ENCODE data around the gene TCP11L2. TPM values are rescaled to one million over a fixed set of nuclear protein-coding genes. Genes with fewer than 3 reads are reported as not detected.

The TCP11L2 gene
- total and polyA plus RNA-seq, 4 donors: 5.5 to 50.9 (median 17.0) TPM

DNA sequence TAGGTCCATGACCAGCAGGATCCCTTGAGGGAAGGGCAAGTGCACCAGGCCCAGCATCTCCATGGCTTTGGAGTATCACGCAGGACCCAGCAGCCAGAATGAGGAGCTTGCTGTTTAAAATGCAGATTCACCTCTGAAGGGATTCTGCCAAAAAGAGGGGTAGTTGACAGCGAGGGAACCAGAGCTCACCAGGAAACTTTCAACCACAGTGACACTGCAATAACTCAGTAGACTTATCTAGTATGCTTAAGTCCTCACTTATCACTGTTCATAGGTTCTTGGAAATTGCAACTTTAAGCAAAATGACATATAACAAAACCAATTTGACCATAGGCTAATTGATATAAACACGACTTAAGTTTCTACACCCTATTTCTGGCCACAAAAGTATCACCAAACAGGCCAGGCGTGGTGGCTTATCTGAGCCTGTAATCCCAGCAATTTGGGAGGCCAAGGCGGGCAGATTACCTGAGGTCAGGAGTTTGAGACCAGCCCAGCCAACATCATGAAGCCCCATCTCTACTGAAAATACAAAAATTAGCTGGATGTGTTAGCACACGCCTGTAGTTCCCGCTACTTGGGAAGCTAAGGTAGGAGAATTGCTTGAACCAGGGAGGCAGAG lies 33.3 kb upstream of the TCP11L2 start:
- ATAC-seq (ENCODE audit: low FRiP score) (no peak), DNase-seq (no peak)
- Histone ChIP-seq H3K4me3 (ENCODE audit: low read length in 2 of 2) (no peak overlapping the region), H3K36me3 (ENCODE audit: control insufficient read depth in 1 of 2, insufficient read depth in 2 of 2, low read length in 1 of 2) (no peaks in the 10 kb centered on the region), H3K27me3 (ENCODE audit: control insufficient read depth in 1 of 2, insufficient read depth in 2 of 2, low read length in 1 of 2) (no peaks in the 10 kb centered on the region), H3K27ac (ENCODE audit: low read depth in 1 of 2, low read length in 2 of 2) (no peak overlapping the region), H3K4me1 (ENCODE audit: control insufficient read depth in 1 of 2, insufficient read depth in 2 of 2, low read length in 2 of 2) (no peaks in the 10 kb centered on the region), H3K9me3 (ENCODE audit: control insufficient read depth, low read length) (no peaks in the 10 kb centered on the region)
- 93% methylated on average over 7 of the region's 7 CpGs for WGBS, 2 donors
- intact Hi-C loops (cut with DNase I): no loop called here

GRCh38 chr12:106271575-106272505 lies 30.7 kb upstream of the TCP11L2 start:
- DNase-seq: no peak
- H3K27me3 ChIP-seq (ENCODE audit: control insufficient read depth in 1 of 2, insufficient read depth in 2 of 2, low read length in 1 of 2): no peaks in the 10 kb centered on the region
- no peak for ATAC-seq (ENCODE audit: low FRiP score)
- H3K9me3 ChIP-seq (ENCODE audit: control insufficient read depth, low read length): no peaks in the 10 kb centered on the region
- no peak overlapping the region for H3K27ac ChIP-seq (ENCODE audit: low read depth in 1 of 2, low read length in 2 of 2)
- no peaks in the 10 kb centered on the region for H3K4me1 ChIP-seq (ENCODE audit: control insufficient read depth in 1 of 2, insufficient read depth in 2 of 2, low read length in 2 of 2)
- H3K36me3 ChIP-seq (ENCODE audit: control insufficient read depth in 1 of 2, insufficient read depth in 2 of 2, low read length in 1 of 2): no peaks in the 10 kb centered on the region
- WGBS, 2 donors: 74 to 89% methylated on average over 5 of the region's 5 CpGs
- intact Hi-C loops (cut with DNase I): no loop called here
- no peak overlapping the region for H3K4me3 ChIP-seq (ENCODE audit: low read length in 2 of 2)

DNA sequence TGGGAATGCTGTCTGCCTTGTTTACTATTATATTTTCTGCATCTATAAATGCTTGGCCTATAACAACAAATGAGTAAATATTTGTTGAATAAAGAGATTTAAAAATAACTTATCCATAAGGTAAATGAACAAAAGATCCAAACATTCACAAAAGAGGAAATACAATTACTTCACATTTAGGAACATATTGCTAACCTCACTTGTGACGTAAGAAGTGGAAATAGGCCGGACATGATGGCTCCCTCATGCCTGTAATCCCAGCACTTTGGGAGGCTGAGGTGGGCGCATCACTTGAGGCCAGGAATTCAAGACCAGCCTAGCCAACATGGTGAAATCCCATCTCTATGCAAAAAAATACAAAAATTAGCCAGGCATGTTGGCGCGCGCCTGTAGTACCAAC lies 29.0 kb upstream of the TCP11L2 start:
- Histone ChIP-seq H3K27ac (ENCODE audit: low read depth in 1 of 2, low read length in 2 of 2) (no peak overlapping the region), H3K27me3 (ENCODE audit: control insufficient read depth in 1 of 2, insufficient read depth in 2 of 2, low read length in 1 of 2) (no peaks in the 10 kb centered on the region), H3K36me3 (ENCODE audit: control insufficient read depth in 1 of 2, insufficient read depth in 2 of 2, low read length in 1 of 2) (no peaks in the 10 kb centered on the region), H3K4me1 (ENCODE audit: control insufficient read depth in 1 of 2, insufficient read depth in 2 of 2, low read length in 2 of 2) (no peaks in the 10 kb centered on the region), H3K4me3 (ENCODE audit: low read length in 2 of 2) (no peak overlapping the region), H3K9me3 (ENCODE audit: control insufficient read depth, low read length) (no peaks in the 10 kb centered on the region)
- no peak for DNase-seq
- 96% methylated on average over 6 of the region's 6 CpGs for WGBS, 2 donors
- intact Hi-C loops (cut with DNase I): no loop called here
- ATAC-seq (ENCODE audit: low FRiP score): no peak

GRCh38 chr12:106274012-106274411 lies 28.5 kb upstream of the TCP11L2 start:
- Histone ChIP-seq H3K27me3 (ENCODE audit: control insufficient read depth in 1 of 2, insufficient read depth in 2 of 2, low read length in 1 of 2) (no peaks in the 10 kb centered on the region), H3K4me3 (ENCODE audit: low read length in 2 of 2) (no peak overlapping the region), H3K4me1 (ENCODE audit: control insufficient read depth in 1 of 2, insufficient read depth in 2 of 2, low read length in 2 of 2) (no peaks in the 10 kb centered on the region), H3K27ac (ENCODE audit: low read depth in 1 of 2, low read length in 2 of 2) (no peak overlapping the region), H3K9me3 (ENCODE audit: control insufficient read depth, low read length) (no peaks in the 10 kb centered on the region), H3K36me3 (ENCODE audit: control insufficient read depth in 1 of 2, insufficient read depth in 2 of 2, low read length in 1 of 2) (no peaks in the 10 kb centered on the region)
- no peak for ATAC-seq (ENCODE audit: low FRiP score)
- WGBS, 2 donors: 92 to 93% methylated on average over 6 of the region's 6 CpGs
- DNase-seq: no peak
- intact Hi-C loops (cut with DNase I): no loop called here

GRCh38 chr12:106274575-106275121 lies 27.9 kb upstream of the TCP11L2 start:
- intact Hi-C loops (cut with DNase I): no loop called here
- no peak overlapping the region for H3K4me3 ChIP-seq (ENCODE audit: low read length in 2 of 2)
- no peaks in the 10 kb centered on the region for H3K9me3 ChIP-seq (ENCODE audit: control insufficient read depth, low read length)
- H3K27me3 ChIP-seq (ENCODE audit: control insufficient read depth in 1 of 2, insufficient read depth in 2 of 2, low read length in 1 of 2): no peaks in the 10 kb centered on the region
- H3K36me3 ChIP-seq (ENCODE audit: control insufficient read depth in 1 of 2, insufficient read depth in 2 of 2, low read length in 1 of 2): no peaks in the 10 kb centered on the region
- DNase-seq (no peak), ATAC-seq (ENCODE audit: low FRiP score) (no peak)
- no peaks in the 10 kb centered on the region for H3K4me1 ChIP-seq (ENCODE audit: control insufficient read depth in 1 of 2, insufficient read depth in 2 of 2, low read length in 2 of 2)
- no peak overlapping the region for H3K27ac ChIP-seq (ENCODE audit: low read depth in 1 of 2, low read length in 2 of 2)
- WGBS, 2 donors: 84 to 85% methylated on average over 7 of the region's 7 CpGs

- H3K36me3 ChIP-seq (ENCODE audit: control insufficient read depth in 1 of 2, insufficient read depth in 2 of 2, low read length in 1 of 2): no peaks in the 10 kb centered on the region
- no peak overlapping the region for H3K4me3 ChIP-seq (ENCODE audit: low read length in 2 of 2)
- 74 to 84% methylated on average over 9 of the region's 9 CpGs for WGBS, 2 donors
- no peak overlapping the region for H3K27ac ChIP-seq (ENCODE audit: low read depth in 1 of 2, low read length in 2 of 2)
- ATAC-seq (ENCODE audit: low FRiP score) (no peak), DNase-seq (no peak)
- no peaks in the 10 kb centered on the region for H3K4me1 ChIP-seq (ENCODE audit: control insufficient read depth in 1 of 2, insufficient read depth in 2 of 2, low read length in 2 of 2)
- intact Hi-C loops (cut with DNase I): no loop called here
- no peaks in the 10 kb centered on the region for H3K27me3 ChIP-seq (ENCODE audit: control insufficient read depth in 1 of 2, insufficient read depth in 2 of 2, low read length in 1 of 2)
- no peaks in the 10 kb centered on the region for H3K9me3 ChIP-seq (ENCODE audit: control insufficient read depth, low read length)
Observed at GRCh38 chr12:106275458-106275857, 27.1 kb upstream of the TCP11L2 start.

- WGBS, 2 donors: 95% methylated on average over 4 of the region's 4 CpGs
- no peak overlapping the region for H3K27ac ChIP-seq (ENCODE audit: low read depth in 1 of 2, low read length in 2 of 2)
- no peak overlapping the region for H3K4me3 ChIP-seq (ENCODE audit: low read length in 2 of 2)
- no peak for ATAC-seq (ENCODE audit: low FRiP score)
- H3K9me3 ChIP-seq (ENCODE audit: control insufficient read depth, low read length): no peaks in the 10 kb centered on the region
- no peaks in the 10 kb centered on the region for H3K36me3 ChIP-seq (ENCODE audit: control insufficient read depth in 1 of 2, insufficient read depth in 2 of 2, low read length in 1 of 2)
- no peaks in the 10 kb centered on the region for H3K4me1 ChIP-seq (ENCODE audit: control insufficient read depth in 1 of 2, insufficient read depth in 2 of 2, low read length in 2 of 2)
- intact Hi-C loops (cut with DNase I): no loop called here
- H3K27me3 ChIP-seq (ENCODE audit: control insufficient read depth in 1 of 2, insufficient read depth in 2 of 2, low read length in 1 of 2): no peaks in the 10 kb centered on the region
- no peak for DNase-seq
Observed at GRCh38 chr12:106276032-106276740, 26.3 kb upstream of the TCP11L2 start.

DNA sequence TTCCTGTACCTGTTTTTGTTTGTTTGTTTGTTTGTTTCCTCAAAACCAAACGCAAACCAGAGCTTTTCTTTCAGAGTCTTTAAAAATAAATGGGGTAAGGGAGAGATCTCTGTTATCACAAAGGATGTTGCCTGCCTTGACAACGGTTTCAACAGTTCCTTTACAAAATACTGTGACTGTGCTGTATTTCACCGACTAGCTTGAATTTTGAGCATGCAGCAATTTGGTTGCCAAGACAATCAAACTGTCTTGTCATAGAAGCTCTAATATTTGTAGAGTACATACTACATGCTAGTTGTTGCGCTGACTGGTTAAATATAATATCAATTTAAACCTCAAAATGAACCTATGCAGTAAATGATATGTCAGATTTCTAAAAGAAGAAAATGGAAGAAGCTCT lies 22.4 kb upstream of the TCP11L2 start:
- Histone ChIP-seq H3K4me3 (ENCODE audit: low read length in 2 of 2) (no peak overlapping the region), H3K9me3 (ENCODE audit: control insufficient read depth, low read length) (no peaks in the 10 kb centered on the region), H3K27me3 (ENCODE audit: control insufficient read depth in 1 of 2, insufficient read depth in 2 of 2, low read length in 1 of 2) (peaks cover 0 to 5% of the 10 kb centered on the region in 2 donors), H3K27ac (ENCODE audit: low read depth in 1 of 2, low read length in 2 of 2) (no peak overlapping the region), H3K4me1 (ENCODE audit: control insufficient read depth in 1 of 2, insufficient read depth in 2 of 2, low read length in 2 of 2) (no peaks in the 10 kb centered on the region), H3K36me3 (ENCODE audit: control insufficient read depth in 1 of 2, insufficient read depth in 2 of 2, low read length in 1 of 2) (no peaks in the 10 kb centered on the region)
- 42 to 51% methylated on average over 4 of the region's 4 CpGs for WGBS, 2 donors
- ATAC-seq (ENCODE audit: low FRiP score): no peak
- intact Hi-C loops (cut with DNase I): loop anchor here in 1 of 2 donors (10.0 kb wide), 1 partner anchor 855 kb away; no protein-coding TSS in a partner anchor
- no peak for DNase-seq

All from aorta (tissue), 5 donors.